ENCODE data around the gene PROCA1. TPM values are rescaled to one million over a fixed set of nuclear protein-coding genes. Genes with fewer than 3 reads are reported as not detected.

PROCA1 gene
- total and polyA plus RNA-seq, 2 of the 13 experiments (the other 11 are each of a cell fraction or from before 2014, with no cell fraction given): 0.73 to 1.5 TPM

GRCh38 chr17:28703552-28704218, 8.0 kb downstream of the PROCA1 start (continued):
- TF ChIP-seq ZNF703 (CRISPR knock-in tag; IDR thresholded peaks at IDR 0.05; ENCODE audit: borderline replicate concordance) (no peak), ZBTB49 (CRISPR knock-in tag; IDR thresholded peaks at IDR 0.05; ENCODE audit: borderline replicate concordance) (no peak), ZNF83 (CRISPR knock-in tag; IDR thresholded peaks at IDR 0.05; ENCODE audit: borderline replicate concordance) (no peak), ZNF724P (CRISPR knock-in tag; IDR thresholded peaks at IDR 0.05; ENCODE audit: borderline replicate concordance) (no peak), CTCF (CRISPR knock-in tag; IDR thresholded peaks at IDR 0.05) (no peak), PHF8 (CRISPR knock-in tag; IDR thresholded peaks at IDR 0.05) (no peak), IRF9 (CRISPR knock-in tag; IDR thresholded peaks at IDR 0.05; ENCODE audit: borderline replicate concordance) (no peak), SMAD9 (CRISPR knock-in tag; IDR thresholded peaks at IDR 0.05) (no peak), MATR3 (CRISPR knock-in tag; IDR thresholded peaks at IDR 0.05) (no peak), MTERF4 (CRISPR knock-in tag; IDR thresholded peaks at IDR 0.05) (no peak), ZNF280D (CRISPR knock-in tag; IDR thresholded peaks at IDR 0.05) (no peak), ZNF710 (CRISPR knock-in tag; IDR thresholded peaks at IDR 0.05; ENCODE audit: borderline replicate concordance) (no peak), ZZZ3 (CRISPR knock-in tag; IDR thresholded peaks at IDR 0.05; ENCODE audit: borderline replicate concordance) (no peak), ERF (CRISPR knock-in tag; IDR thresholded peaks at IDR 0.05) (no peak), CHD2 (IDR thresholded peaks at IDR 0.05; ENCODE audit: low read depth, low read length) (no peak)

Measured in HepG2 (cell line).